HUES6 (cell line): Measurements from ENCODE around the gene HESX1.

Experiments
- H3K27ac ChIP-seq: 2 replicates; pipeline ENCODE4 v1.7.0; 2013; ENCODE audit warnings: low read depth, mild to moderate bottlenecking, low read length, inconsistent platforms
- H3K27me3 ChIP-seq: 2 replicates; pipeline ENCODE4 v1.6.1; 2013; ENCODE audit warnings: low read length; ENCODE audit not compliant: control insufficient read depth, insufficient read depth
- H3K36me3 ChIP-seq: 2 replicates; pipeline ENCODE4 v1.6.1; 2013; ENCODE audit warnings: low read length; ENCODE audit not compliant: control insufficient read depth, insufficient read depth
- H3K4me1 ChIP-seq: 2 replicates; pipeline ENCODE4 v1.6.1; 2013; ENCODE audit warnings: low read length; ENCODE audit not compliant: control insufficient read depth, insufficient read depth
- H3K4me3 ChIP-seq: 2 replicates; pipeline ENCODE4 v1.5.1; 2013; ENCODE audit warnings: low read depth, low read length
- H3K9ac ChIP-seq: one replicate; pipeline ENCODE4 v1.6.1; 2013; ENCODE audit warnings: mild to moderate bottlenecking, low read length
- H3K9me3 ChIP-seq: 2 replicates; pipeline ENCODE4 v1.6.1; 2013; ENCODE audit warnings: low read depth, low read length; ENCODE audit not compliant: control insufficient read depth, insufficient read depth

Gene HESX1

DNA sequence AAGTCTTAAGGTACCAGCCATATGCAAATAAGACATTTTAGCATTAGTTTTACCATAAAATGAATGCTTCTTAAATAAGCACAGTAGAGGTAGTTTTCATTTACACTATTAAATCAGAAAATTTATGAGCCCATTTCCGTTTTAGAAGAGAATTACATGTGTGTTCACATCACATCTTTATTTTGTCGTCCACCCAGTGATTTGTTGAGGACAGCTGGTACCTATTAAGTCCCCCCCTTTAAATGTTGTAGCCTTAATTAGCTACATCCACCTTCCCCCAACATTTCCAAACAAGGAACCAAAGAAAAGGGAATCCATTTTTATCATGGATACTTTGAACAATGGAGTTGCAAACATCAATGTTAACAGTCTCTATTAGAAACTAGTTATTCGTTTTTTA, 41.5 kb downstream of the HESX1 start:
- H3K9me3 ChIP-seq = no peaks in the 10 kb centered on the region
- H3K4me1 ChIP-seq = peaks cover 92% of the 10 kb centered on the region
- H3K36me3 ChIP-seq = peaks cover 4% of the 10 kb centered on the region; the same call in 1 of the 2 replicates
- peak overlapping the region; percentile 10; the same call in 1 of the 2 replicates for H3K4me3 ChIP-seq
- H3K27me3 ChIP-seq = 0 out of 2 replicates have a peak, but pooled peaks cover 2% of the 10 kb centered on the region
- peak overlapping the region; percentile 13 for H3K9ac ChIP-seq
- peak overlapping the region; percentile 72; the same call in 1 of the 2 replicates for H3K27ac ChIP-seq

DNA sequence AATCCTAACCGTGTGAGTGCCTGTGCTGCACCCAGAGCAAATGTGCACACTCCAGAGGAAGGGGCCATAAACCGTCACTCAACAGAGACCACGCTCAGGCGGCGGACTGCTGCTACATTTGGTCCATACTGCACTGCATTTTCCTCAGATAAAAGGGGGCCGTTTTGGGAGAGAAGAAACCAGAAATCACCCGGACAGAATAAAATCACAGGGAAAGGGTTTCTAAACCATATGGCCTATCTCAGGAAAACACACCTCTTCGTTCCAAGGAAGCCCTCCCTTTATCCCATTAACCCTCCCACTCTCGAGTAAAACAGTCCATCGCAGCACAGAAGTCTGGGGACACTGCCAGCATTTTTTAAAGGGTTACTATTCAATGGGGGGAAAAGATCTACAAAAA, 42.2 kb downstream of the HESX1 start:
- H3K4me3 ChIP-seq = peak overlapping the region; percentile 24; the same call in 1 of the 2 replicates
- H3K36me3 ChIP-seq = no peaks in the 10 kb centered on the region
- peaks cover 92% of the 10 kb centered on the region for H3K4me1 ChIP-seq
- peak overlapping the region; percentile 69 for H3K9ac ChIP-seq
- no peaks in the 10 kb centered on the region for H3K9me3 ChIP-seq
- no peaks in the 10 kb centered on the region for H3K27me3 ChIP-seq
- H3K27ac ChIP-seq = peak overlapping the region; percentile 72; the same call in 1 of the 2 replicates

DNA sequence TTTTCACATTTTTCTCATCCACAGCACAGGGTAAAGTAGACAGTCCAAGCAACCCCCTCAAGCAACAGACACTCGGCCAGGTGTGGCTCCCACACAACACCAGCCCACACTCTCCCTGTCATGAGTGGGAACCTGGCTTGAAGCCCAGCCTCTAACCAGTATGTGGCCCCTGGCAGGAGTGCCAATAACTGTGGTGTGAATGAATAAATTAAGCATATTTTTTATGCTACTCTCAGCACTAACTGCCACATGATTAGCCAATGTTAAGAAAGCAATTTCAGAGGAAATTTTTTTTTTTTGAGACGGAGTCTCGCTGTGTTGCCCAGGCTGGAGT, 44.5 kb downstream of the HESX1 start:
- H3K9ac ChIP-seq = no peak overlapping the region
- H3K27me3 ChIP-seq = no peaks in the 10 kb centered on the region
- no peaks in the 10 kb centered on the region for H3K9me3 ChIP-seq
- H3K4me1 ChIP-seq = peaks cover 92% of the 10 kb centered on the region
- peaks cover 2% of the 10 kb centered on the region; the same call in 1 of the 2 replicates for H3K36me3 ChIP-seq
- no peak overlapping the region for H3K27ac ChIP-seq
- no peak overlapping the region for H3K4me3 ChIP-seq

DNA sequence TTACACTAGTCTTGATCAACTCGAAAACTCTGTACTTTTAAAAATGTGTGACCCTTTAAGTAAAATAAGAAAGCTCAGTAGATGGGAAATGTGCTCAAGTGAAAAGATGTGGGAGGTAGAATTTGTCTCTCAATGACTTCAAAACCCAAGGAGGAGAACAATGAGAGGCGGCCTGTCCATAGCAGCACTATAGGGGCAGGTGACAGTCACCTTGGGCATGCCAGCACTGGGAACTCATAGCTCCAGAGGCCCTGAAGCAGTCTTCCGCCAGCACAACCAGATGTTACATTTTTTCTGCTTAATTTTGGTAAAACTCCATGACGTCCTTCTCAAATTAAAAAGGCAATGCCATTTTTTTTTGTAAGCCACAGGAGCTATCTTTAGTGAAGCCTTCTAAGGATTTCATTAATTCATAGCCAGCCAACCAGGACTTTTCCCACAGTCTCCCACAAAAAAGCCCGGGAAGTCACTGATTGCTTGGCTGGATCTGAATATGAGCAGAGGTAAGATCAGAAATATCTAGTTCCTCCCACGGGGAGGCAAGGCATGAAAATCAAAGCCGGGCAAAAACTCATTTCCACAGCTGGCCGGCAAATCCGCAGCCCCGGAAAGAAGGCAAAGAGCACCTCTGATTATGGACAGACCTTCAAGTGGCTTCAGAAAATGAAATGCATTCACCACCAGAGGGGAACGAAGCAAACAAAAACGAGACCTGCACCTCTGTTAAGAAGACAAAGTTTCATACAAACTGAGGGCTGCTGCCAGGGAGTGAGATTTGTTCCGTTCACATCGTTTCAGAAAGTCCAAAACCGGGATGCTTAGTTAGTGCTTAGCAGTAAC, 45.1 kb downstream of the HESX1 start:
- H3K27ac ChIP-seq = no peak overlapping the region
- peaks cover 8% of the 10 kb centered on the region for H3K36me3 ChIP-seq
- no peak overlapping the region for H3K4me3 ChIP-seq
- H3K27me3 ChIP-seq = no peaks in the 10 kb centered on the region
- no peaks in the 10 kb centered on the region for H3K9me3 ChIP-seq
- peaks cover 92% of the 10 kb centered on the region for H3K4me1 ChIP-seq
- H3K9ac ChIP-seq = no peak overlapping the region

DNA sequence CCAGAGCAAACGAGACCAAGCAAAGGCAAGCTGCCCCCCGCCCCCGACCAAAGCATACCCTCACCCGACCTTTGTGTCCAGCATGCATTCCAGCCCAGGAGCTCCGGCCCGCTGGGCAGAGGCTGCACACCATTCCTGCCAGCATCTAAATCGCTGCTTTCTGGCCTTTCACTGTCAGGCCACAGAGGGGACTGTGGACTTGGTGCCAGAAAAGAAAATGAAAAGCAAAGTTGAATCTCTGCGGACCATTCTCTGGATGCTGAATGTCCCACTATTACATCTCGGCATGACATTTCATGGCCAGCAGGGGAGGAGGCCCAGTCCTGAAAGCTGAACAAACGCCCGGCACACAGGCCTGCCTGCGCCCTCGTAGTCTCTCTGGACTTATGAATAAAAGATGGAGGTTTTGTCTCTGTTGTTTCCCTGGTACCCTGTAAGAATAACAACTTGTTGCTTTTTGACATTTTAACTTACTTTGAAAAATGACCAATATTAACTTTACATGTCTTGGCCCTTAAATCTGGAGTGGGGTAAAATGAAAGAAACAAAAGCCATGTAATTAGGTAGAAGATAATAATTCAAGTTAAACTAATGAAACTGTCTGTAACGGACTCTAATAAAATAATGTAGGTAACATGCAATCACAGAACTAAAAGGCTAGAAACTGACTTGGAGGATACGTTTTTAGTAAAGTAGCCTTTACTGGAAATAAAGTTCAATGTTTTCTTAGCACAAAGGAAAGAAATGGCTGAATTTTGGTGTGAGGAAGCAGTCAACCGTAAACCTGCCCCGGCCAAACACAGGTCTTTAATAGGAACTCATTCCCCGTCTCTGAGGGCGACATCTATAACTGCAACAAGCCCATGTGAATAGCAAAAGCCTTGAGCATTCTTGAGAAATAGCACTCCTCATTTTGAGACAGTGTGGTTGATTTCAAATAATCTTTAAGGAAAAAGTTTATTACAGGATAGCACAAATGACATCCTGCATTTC, 47.3 kb downstream of the HESX1 start:
- H3K36me3 ChIP-seq = peaks cover 21% of the 10 kb centered on the region
- no peaks in the 10 kb centered on the region for H3K9me3 ChIP-seq
- no peak overlapping the region for H3K4me3 ChIP-seq
- H3K27ac ChIP-seq = no peak overlapping the region
- H3K27me3 ChIP-seq = no peaks in the 10 kb centered on the region
- no peak overlapping the region for H3K9ac ChIP-seq
- peaks cover 69% of the 10 kb centered on the region for H3K4me1 ChIP-seq

DNA sequence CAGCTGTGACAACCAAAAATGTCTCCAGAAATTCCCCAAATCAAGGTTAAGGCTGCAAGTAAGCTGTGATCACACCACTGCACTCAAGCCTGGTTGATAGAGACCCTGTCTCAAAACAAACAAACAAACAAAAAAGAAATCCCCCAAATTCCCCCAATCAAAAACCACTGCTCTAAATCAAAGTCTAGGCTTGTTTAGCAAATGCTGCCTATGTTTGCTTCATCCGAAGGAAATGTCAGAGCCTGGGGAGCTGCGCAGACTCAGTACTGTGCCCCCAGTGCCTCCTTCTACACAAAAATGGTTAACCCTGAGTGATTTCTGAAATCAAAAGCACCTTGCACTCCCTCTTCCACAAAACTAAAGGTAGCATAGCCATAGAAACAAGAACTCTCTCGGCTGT, 48.0 kb downstream of the HESX1 start:
- Histone ChIP-seq H3K4me3 (no peak overlapping the region), H3K4me1 (peaks cover 62% of the 10 kb centered on the region)

DNA sequence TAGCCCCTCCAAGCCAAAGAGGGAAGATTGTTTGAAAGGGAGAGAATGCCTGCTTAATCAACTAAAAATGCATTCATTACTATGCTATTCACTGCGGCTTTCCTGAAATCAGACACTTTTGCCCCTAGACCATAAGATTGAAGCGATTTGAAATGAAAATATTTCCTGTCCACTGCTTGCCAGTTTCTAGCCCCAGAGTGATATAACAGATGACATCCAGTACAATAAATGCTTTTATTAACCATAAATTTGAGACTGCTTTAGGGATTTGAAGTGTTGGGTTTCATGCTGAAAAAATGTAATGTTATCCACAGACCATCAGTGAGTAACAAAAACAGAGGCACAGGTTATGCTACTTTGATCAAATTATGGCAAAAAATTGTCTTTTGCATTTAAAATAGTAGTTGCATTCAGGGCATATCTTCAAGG, 48.7 kb downstream of the HESX1 start:
- Histone ChIP-seq H3K36me3 (peaks cover 23% of the 10 kb centered on the region), H3K9me3 (no peaks in the 10 kb centered on the region), H3K9ac (no peak overlapping the region), H3K27me3 (no peaks in the 10 kb centered on the region), H3K27ac (no peak overlapping the region), H3K4me3 (no peak overlapping the region), H3K4me1 (peaks cover 55% of the 10 kb centered on the region)

More for the DNA sequence above, 48.0 kb downstream of the HESX1 start:
- H3K27me3 ChIP-seq = no peaks in the 10 kb centered on the region
- no peak overlapping the region for H3K9ac ChIP-seq
- H3K36me3 ChIP-seq = peaks cover 23% of the 10 kb centered on the region
- no peaks in the 10 kb centered on the region for H3K9me3 ChIP-seq
- no peak overlapping the region for H3K27ac ChIP-seq

DNA sequence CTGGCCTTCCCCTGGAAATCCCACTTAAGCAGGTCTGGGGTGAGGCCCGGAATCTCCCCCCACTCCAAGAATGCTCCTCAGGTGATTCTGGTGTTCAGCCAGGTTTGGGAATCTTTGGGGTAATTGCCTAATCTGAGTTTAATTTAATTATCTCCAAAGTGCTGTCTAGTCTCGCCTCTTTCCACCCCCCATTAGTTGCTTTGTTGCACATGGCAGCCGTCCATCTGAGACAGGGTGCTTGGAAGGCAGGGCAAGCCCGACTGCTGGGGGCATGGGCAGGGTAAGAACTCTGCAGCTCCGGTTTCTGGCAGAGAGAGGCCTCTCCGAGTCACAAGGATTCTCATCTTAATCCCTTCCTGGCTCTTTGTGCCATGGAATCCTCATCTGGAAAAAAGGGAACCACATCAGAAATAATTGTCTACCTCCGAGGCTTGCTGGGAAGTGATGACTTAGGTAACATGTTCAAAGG, 49.6 kb downstream of the HESX1 start:
- no peak overlapping the region for H3K27ac ChIP-seq
- H3K36me3 ChIP-seq = peaks cover 23% of the 10 kb centered on the region
- H3K9ac ChIP-seq = no peak overlapping the region
- H3K9me3 ChIP-seq = no peaks in the 10 kb centered on the region
- H3K4me3 ChIP-seq = no peak overlapping the region
- peaks cover 49% of the 10 kb centered on the region for H3K4me1 ChIP-seq
- H3K27me3 ChIP-seq = no peaks in the 10 kb centered on the region
